H9 (cell line): ENCODE results near the gene TMTC2. TPM values are rescaled to one million over a fixed set of nuclear protein-coding genes. Genes with fewer than 3 reads are reported as not detected.

Experiments used
- DNase-seq: peaks from one replicate; pipeline ENCODE4 v3.0.0-alpha.2; 2017
- H2AFZ ChIP-seq: one replicate; pipeline ENCODE4 v1.6.1; 2013; ENCODE audit warnings: mild to moderate bottlenecking, low read length, control low read depth, moderate library complexity
- H2AK5ac ChIP-seq: 2 replicates; pipeline ENCODE4 v1.6.1; 2013; ENCODE audit warnings: low read length, control low read depth, mixed read lengths; ENCODE audit not compliant: insufficient read length
- H2BK120ac ChIP-seq: one replicate; pipeline ENCODE4 v1.6.1; 2013; ENCODE audit warnings: low read depth, mild to moderate bottlenecking, low read length, control low read depth, inconsistent platforms; ENCODE audit not compliant: poor library complexity, severe bottlenecking
- H2BK12ac ChIP-seq: 2 replicates; pipeline ENCODE4 v1.6.1; 2013; ENCODE audit warnings: low read length, control low read depth, mixed read lengths, low read depth; ENCODE audit not compliant: insufficient read length
- H2BK15ac ChIP-seq: 2 replicates; pipeline ENCODE4 v1.6.1; 2013; ENCODE audit warnings: low read depth, low read length, control low read depth
- H2BK20ac ChIP-seq: one replicate; pipeline ENCODE4 v1.6.1; 2013; ENCODE audit warnings: low read depth, mild to moderate bottlenecking, low read length, control low read depth, inconsistent platforms; ENCODE audit not compliant: poor library complexity, severe bottlenecking
- H2BK5ac ChIP-seq: 2 replicates; pipeline ENCODE4 v1.6.1; 2013; ENCODE audit warnings: low read length, control low read depth, mixed read lengths; ENCODE audit not compliant: insufficient read length
- H3K14ac ChIP-seq: 2 replicates; pipeline ENCODE4 v1.6.1; 2013; ENCODE audit warnings: low read length, control low read depth; ENCODE audit not compliant: insufficient read depth
- H3K18ac ChIP-seq: 2 replicates; pipeline ENCODE4 v1.6.1; 2013; ENCODE audit warnings: low read depth, mild to moderate bottlenecking, mixed read lengths, low read length, control low read depth; ENCODE audit not compliant: insufficient read length
- H3K23ac ChIP-seq: 2 replicates; pipeline ENCODE4 v1.6.1; 2013; ENCODE audit warnings: low read length, control low read depth, mixed read lengths, low read depth; ENCODE audit not compliant: insufficient read length
- H3K23me2 ChIP-seq: 2 replicates; pipeline ENCODE4 v1.6.1; 2013; ENCODE audit warnings: low read depth, mild to moderate bottlenecking, mixed read lengths, low read length, control low read depth; ENCODE audit not compliant: insufficient read length, poor library complexity, severe bottlenecking
- H3K27ac ChIP-seq: 2 replicates; pipeline ENCODE4 v1.5.1; 2013; ENCODE audit warnings: low read length, control low read depth, mixed read lengths, low read depth; ENCODE audit not compliant: insufficient read length
- H3K27me3 ChIP-seq: 2 replicates; pipeline ENCODE4 v1.6.1; 2013; ENCODE audit warnings: low read length, control low read depth, inconsistent platforms; ENCODE audit not compliant: insufficient read depth
- H3K4ac ChIP-seq: 2 replicates; pipeline ENCODE4 v1.6.1; 2013; ENCODE audit warnings: low read depth, mild to moderate bottlenecking, control low read depth, inconsistent platforms, low read length, moderate library complexity
- H3K4me1 ChIP-seq: 2 replicates; pipeline ENCODE4 v1.6.1; 2013; ENCODE audit warnings: low read length, control low read depth, inconsistent platforms; ENCODE audit not compliant: insufficient read depth
- H3K4me2 ChIP-seq: 2 replicates; pipeline ENCODE4 v1.6.1; 2013; ENCODE audit warnings: low read length, control low read depth, mixed read lengths; ENCODE audit not compliant: insufficient read length, insufficient read depth
- H3K56ac ChIP-seq: 2 replicates; pipeline ENCODE4 v1.6.1; 2013; ENCODE audit warnings: low read depth, mild to moderate bottlenecking, mixed read lengths, low read length, control low read depth; ENCODE audit not compliant: insufficient read length
- H3K79me1 ChIP-seq: 2 replicates; pipeline ENCODE4 v1.6.1; 2013; ENCODE audit warnings: low read depth, mild to moderate bottlenecking, moderate library complexity, low read length, control low read depth, inconsistent platforms; ENCODE audit not compliant: insufficient read depth, poor library complexity, severe bottlenecking
- H3K79me2 ChIP-seq: 2 replicates; pipeline ENCODE4 v1.6.1; 2013; ENCODE audit warnings: low read length, control low read depth, inconsistent platforms; ENCODE audit not compliant: insufficient read depth
- H3K9ac ChIP-seq: 2 replicates; pipeline ENCODE4 v1.6.1; 2013; ENCODE audit warnings: low read length, control low read depth, mixed read lengths; ENCODE audit not compliant: insufficient read length; ENCODE audit errors: extremely low read depth
- H3K9me3 ChIP-seq: one replicate; pipeline ENCODE4 v1.6.1; 2013; ENCODE audit warnings: low read depth, low read length, inconsistent platforms; ENCODE audit not compliant: control insufficient read depth
- H3T11ph ChIP-seq: one replicate; pipeline ENCODE4 v1.6.1; 2013; ENCODE audit warnings: mild to moderate bottlenecking, low read length, control low read depth, inconsistent platforms
- H4K20me1 ChIP-seq: one replicate; pipeline ENCODE4 v1.6.1; 2013; ENCODE audit not compliant: control insufficient read depth, insufficient read length, insufficient read depth
- H4K5ac ChIP-seq: 2 replicates; pipeline ENCODE4 v1.6.1; 2013; ENCODE audit warnings: low read depth, mild to moderate bottlenecking, mixed read lengths, low read length, control low read depth; ENCODE audit not compliant: insufficient read length
- H4K8ac ChIP-seq: replicated peaks from 2 replicates; pipeline ENCODE4 v1.6.1; 2013; ENCODE audit warnings: low read length, control low read depth, mixed read lengths, low read depth; ENCODE audit not compliant: insufficient read length
- H4K91ac ChIP-seq: 2 replicates; pipeline ENCODE4 v1.6.1; 2013; ENCODE audit warnings: low read depth, mild to moderate bottlenecking, moderate library complexity, mixed read lengths, low read length, control low read depth; ENCODE audit not compliant: insufficient read length
- H3K27ac Mint-ChIP-seq, 3 experiments: 2 replicates in 2 of 3; 3 replicates in 1 of 3; pipeline ENCODE4 v1.8.0; 2020 to 2021; ENCODE audit warnings: mixed read lengths in 3 of 3, mild to moderate bottlenecking in 1 of 3, moderate library complexity in 1 of 3
- H3K27me3 Mint-ChIP-seq: 2 replicates; pipeline ENCODE4 v1.8.0; 2021; ENCODE audit warnings: low read depth, mild to moderate bottlenecking, moderate library complexity, mixed read lengths
- H3K36me3 Mint-ChIP-seq, 3 experiments: 2 replicates in 2 of 3; 3 replicates in 1 of 3; pipeline ENCODE4 v1.8.0; 2020 to 2021; ENCODE audit warnings: low read depth in 3 of 3, mixed read lengths in 3 of 3; ENCODE audit not compliant: insufficient read depth in 1 of 3
- H3K4me1 Mint-ChIP-seq, 2 experiments: 2 replicates each; pipeline ENCODE4 v1.8.0; 2020; ENCODE audit warnings: mixed read lengths in 2 of 2
- H3K4me3 Mint-ChIP-seq, 2 experiments: 2 replicates in 1 of 2; 3 replicates in 1 of 2; pipeline ENCODE4 v1.8.0; 2020 to 2021; ENCODE audit warnings: mild to moderate bottlenecking in 2 of 2, mixed read lengths in 2 of 2, moderate library complexity in 1 of 2
- H3K9me3 Mint-ChIP-seq, 2 experiments: 2 replicates in 1 of 2; 3 replicates in 1 of 2; pipeline ENCODE4 v1.8.0; 2020; ENCODE audit warnings: mild to moderate bottlenecking in 2 of 2, mixed read lengths in 2 of 2, moderate library complexity in 1 of 2
- WGBS: extraction: QIAGEN DNeasy Blood & Tissue Kit; methylation state at CpG from one replicate; pipeline ENCODE4 v1.1.7; 2013; ENCODE audit warnings: missing lambda C conversion rate, low lambda C conversion rate, mixed read lengths; ENCODE audit not compliant: insufficient read length; ENCODE audit errors: extremely low coverage; 5-methylcytosine and 5-hydroxymethylcytosine counted together
- total RNA-seq: library from RNA; stranded (reverse); gene quantifications from 2 replicates; pipeline ENCODE4 v1.2.1, GENCODE V29; 2021
- TF ChIP-seq, protein P1 (sequence below): fragments of 200-600 bp; sonication (generic); conservative IDR thresholded peaks from 3 replicates; pipeline ENCODE4 v1.8.0; 2021; ENCODE audit warnings: antibody characterized with exemption, mild to moderate bottlenecking

TMTC2 gene
- total RNA-seq, 1 experiment from 2014 or later: 3.1 TPM

GRCh38 chr12:83110424-83110823 lies 423.7 kb downstream of the TMTC2 start:
- Mint-ChIP-seq H3K27me3 (no peaks in the 10 kb centered on the region), H3K9me3 (no peaks in the 10 kb centered on the region), H3K36me3 (peaks cover 0 to 6% (median 0%) of the 10 kb centered on the region in 3 experiments; a peak in 2 of 7 replicates), H3K4me1 (peaks cover 4% of the 10 kb centered on the region in 2 experiments; a peak in 3 of 4 replicates), H3K4me3 (no peak overlapping the region), H3K27ac (no peak overlapping the region; a peak in 2 of 7 replicates)
- Histone ChIP-seq H4K5ac (no peak overlapping the region), H2BK12ac (no peak overlapping the region), H3K23me2 (no peaks in the 10 kb centered on the region), H3K79me1 (no peaks in the 10 kb centered on the region), H3K9ac (no peak overlapping the region), H3K4ac (no peak overlapping the region), H3K4me2 (no peak overlapping the region), H2BK5ac (no peak overlapping the region), H3K27me3 (no peaks in the 10 kb centered on the region), H3T11ph (no peak overlapping the region), H4K91ac (no peak overlapping the region), H4K20me1 (no peaks in the 10 kb centered on the region), H3K9me3 (no peaks in the 10 kb centered on the region), H2AFZ (no peak overlapping the region), H2BK120ac (no peak overlapping the region), H3K4me1 (no peaks in the 10 kb centered on the region), H3K27ac (no peak overlapping the region), H2AK5ac (no peak overlapping the region), H3K18ac (no peak overlapping the region), H3K79me2 (no peaks in the 10 kb centered on the region), H2BK15ac (no peak overlapping the region), H3K14ac (no peak overlapping the region), H3K23ac (no peak overlapping the region), H4K8ac (no peak overlapping the region), H2BK20ac (no peak overlapping the region), H3K56ac (no peak overlapping the region)
- no CpG with 5 or more reads among the region's 1 CpG for WGBS
- DNase-seq: no peak
- TF ChIP-seq, protein P1, sequence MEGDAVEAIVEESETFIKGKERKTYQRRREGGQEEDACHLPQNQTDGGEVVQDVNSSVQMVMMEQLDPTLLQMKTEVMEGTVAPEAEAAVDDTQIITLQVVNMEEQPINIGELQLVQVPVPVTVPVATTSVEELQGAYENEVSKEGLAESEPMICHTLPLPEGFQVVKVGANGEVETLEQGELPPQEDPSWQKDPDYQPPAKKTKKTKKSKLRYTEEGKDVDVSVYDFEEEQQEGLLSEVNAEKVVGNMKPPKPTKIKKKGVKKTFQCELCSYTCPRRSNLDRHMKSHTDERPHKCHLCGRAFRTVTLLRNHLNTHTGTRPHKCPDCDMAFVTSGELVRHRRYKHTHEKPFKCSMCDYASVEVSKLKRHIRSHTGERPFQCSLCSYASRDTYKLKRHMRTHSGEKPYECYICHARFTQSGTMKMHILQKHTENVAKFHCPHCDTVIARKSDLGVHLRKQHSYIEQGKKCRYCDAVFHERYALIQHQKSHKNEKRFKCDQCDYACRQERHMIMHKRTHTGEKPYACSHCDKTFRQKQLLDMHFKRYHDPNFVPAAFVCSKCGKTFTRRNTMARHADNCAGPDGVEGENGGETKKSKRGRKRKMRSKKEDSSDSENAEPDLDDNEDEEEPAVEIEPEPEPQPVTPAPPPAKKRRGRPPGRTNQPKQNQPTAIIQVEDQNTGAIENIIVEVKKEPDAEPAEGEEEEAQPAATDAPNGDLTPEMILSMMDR: no peak
